Measurements from ENCODE around the gene PTH2R.
"Not testable (repeated sequence)": the region's sequence is repeated elsewhere in the genome, so short reads cannot be mapped to it uniquely, and the experiment has no call there.

The PTH2R gene

GRCh38 chr2:208491641-208492040 lies 85.0 kb downstream of the PTH2R start:
- DNase-seq (ENCODE audit: low read depth) = no peak
- TF ChIP-seq CTCF (IDR thresholded peaks at IDR 0.05; ENCODE audit: low read depth, low read length, missing control alignments) = no peak
- in situ Hi-C loops (cut with HindIII; ENCODE audit: low sequenced_read_pairs) = no loop called here
- no peak overlapping the region for H3K4me3 ChIP-seq (ENCODE audit: low read depth, low read length)

- H3K4me3 ChIP-seq (ENCODE audit: low read depth, low read length) = no peak overlapping the region
- in situ Hi-C loops (cut with HindIII; ENCODE audit: low sequenced_read_pairs) = no loop called here
- no peak for TF ChIP-seq CTCF (IDR thresholded peaks at IDR 0.05; ENCODE audit: low read depth, low read length, missing control alignments)
- no peak for DNase-seq (ENCODE audit: low read depth)
These were observed 85.5 kb downstream of the PTH2R start for GRCh38 chr2:208492069-208492468.

- in situ Hi-C loops (cut with HindIII; ENCODE audit: low sequenced_read_pairs) = no loop called here
- DNase-seq (ENCODE audit: low read depth) = no peak
- TF ChIP-seq CTCF (IDR thresholded peaks at IDR 0.05; ENCODE audit: low read depth, low read length, missing control alignments) = no peak
- no peak overlapping the region for H3K4me3 ChIP-seq (ENCODE audit: low read depth, low read length)
These were observed 86.6 kb downstream of the PTH2R start for GRCh38 chr2:208493186-208493585.

- no peak for DNase-seq (ENCODE audit: low read depth)
- in situ Hi-C loops (cut with HindIII; ENCODE audit: low sequenced_read_pairs) = no loop called here
- no peak for TF ChIP-seq CTCF (IDR thresholded peaks at IDR 0.05; ENCODE audit: low read depth, low read length, missing control alignments)
- H3K4me3 ChIP-seq (ENCODE audit: low read depth, low read length) = no peak overlapping the region
These were observed 89.5 kb downstream of the PTH2R start for GRCh38 chr2:208496129-208496528.

GRCh38 chr2:208501206-208501605 lies 94.6 kb downstream of the PTH2R start:
- DNase-seq (ENCODE audit: low read depth) = no peak
- in situ Hi-C loops (cut with HindIII; ENCODE audit: low sequenced_read_pairs) = no loop called here
- no peak overlapping the region for H3K4me3 ChIP-seq (ENCODE audit: low read depth, low read length)
- TF ChIP-seq CTCF (IDR thresholded peaks at IDR 0.05; ENCODE audit: low read depth, low read length, missing control alignments) = no peak

- in situ Hi-C loops (cut with HindIII; ENCODE audit: low sequenced_read_pairs) = no loop called here
- H3K4me3 ChIP-seq (ENCODE audit: low read depth, low read length) = no peak overlapping the region
- DNase-seq (ENCODE audit: low read depth) = no peak
- TF ChIP-seq CTCF (IDR thresholded peaks at IDR 0.05; ENCODE audit: low read depth, low read length, missing control alignments) = no peak
These were observed 95.7 kb downstream of the PTH2R start for GRCh38 chr2:208502288-208502687.

GRCh38 chr2:208505365-208505764 lies 98.8 kb downstream of the PTH2R start:
- in situ Hi-C loops (cut with HindIII; ENCODE audit: low sequenced_read_pairs); DNase-seq (ENCODE audit: low read depth); H3K4me3 ChIP-seq (ENCODE audit: low read depth, low read length): not testable (repeated sequence)

Data from astrocyte of the cerebellum (primary cell).